ENCODE measurements around the gene PAGR1. TPM values are rescaled to one million over a fixed set of nuclear protein-coding genes. Genes with fewer than 3 reads are reported as not detected.

Gene PAGR1
- total and polyA plus RNA-seq, 9 of the 15 experiments (the other 6 are each of a cell fraction or from before 2014, with no cell fraction given) = 1.4 to 58.2 (median 16.8) TPM

- TF ChIP-seq, protein P1, sequence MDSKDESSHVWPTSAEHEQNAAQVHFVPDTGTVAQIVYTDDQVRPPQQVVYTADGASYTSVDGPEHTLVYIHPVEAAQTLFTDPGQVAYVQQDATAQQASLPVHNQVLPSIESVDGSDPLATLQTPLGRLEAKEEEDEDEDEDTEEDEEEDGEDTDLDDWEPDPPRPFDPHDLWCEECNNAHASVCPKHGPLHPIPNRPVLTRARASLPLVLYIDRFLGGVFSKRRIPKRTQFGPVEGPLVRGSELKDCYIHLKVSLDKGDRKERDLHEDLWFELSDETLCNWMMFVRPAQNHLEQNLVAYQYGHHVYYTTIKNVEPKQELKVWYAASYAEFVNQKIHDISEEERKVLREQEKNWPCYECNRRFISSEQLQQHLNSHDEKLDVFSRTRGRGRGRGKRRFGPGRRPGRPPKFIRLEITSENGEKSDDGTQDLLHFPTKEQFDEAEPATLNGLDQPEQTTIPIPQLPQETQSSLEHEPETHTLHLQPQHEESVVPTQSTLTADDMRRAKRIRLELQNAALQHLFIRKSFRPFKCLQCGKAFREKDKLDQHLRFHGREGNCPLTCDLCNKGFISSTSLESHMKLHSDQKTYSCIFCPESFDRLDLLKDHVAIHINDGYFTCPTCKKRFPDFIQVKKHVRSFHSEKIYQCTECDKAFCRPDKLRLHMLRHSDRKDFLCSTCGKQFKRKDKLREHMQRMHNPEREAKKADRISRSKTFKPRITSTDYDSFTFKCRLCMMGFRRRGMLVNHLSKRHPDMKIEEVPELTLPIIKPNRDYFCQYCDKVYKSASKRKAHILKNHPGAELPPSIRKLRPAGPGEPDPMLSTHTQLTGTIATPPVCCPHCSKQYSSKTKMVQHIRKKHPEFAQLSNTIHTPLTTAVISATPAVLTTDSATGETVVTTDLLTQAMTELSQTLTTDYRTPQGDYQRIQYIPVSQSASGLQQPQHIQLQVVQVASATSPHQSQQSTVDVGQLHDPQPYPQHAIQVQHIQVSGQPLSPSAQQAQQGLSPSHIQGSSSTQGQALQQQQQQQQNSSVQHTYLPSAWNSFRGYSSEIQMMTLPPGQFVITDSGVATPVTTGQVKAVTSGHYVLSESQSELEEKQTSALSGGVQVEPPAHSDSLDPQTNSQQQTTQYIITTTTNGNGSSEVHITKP (IDR thresholded peaks at IDR 0.05; ENCODE audit: partially characterized antibody) = peak; percentile 69
Measured at GRCh38 chr16:29811896-29812665, 3.9 kb upstream of the PAGR1 start, which contains the start of gene PRRT2 (continued).

GRCh38 chr16:29812754-29813643 is 3.0 kb upstream of the PAGR1 start:
- H3K27me3 ChIP-seq (ENCODE audit: control insufficient read depth in 2 of 2, insufficient read depth in 2 of 2, low read length in 2 of 2) = no peaks in the 10 kb centered on the region
- WGBS (ENCODE audit: insufficient coverage, low coverage, missing lambda C conversion rate) = 74% methylated on average over 7 of the region's 9 CpGs
- peaks cover 44% of the 10 kb centered on the region for H3K79me2 ChIP-seq (ENCODE audit: control insufficient read depth, insufficient read depth, low read length)
- intact Hi-C loops (cut with micrococcal nuclease) (loop anchor here (10.0 kb wide), 1 partner anchor 212 kb away; the partner anchor contains the start of gene C16orf92), in situ Hi-C loops (cut with MboI) (no loop called here)
- no peaks in the 10 kb centered on the region for H3K9me1 ChIP-seq (ENCODE audit: control insufficient read depth, insufficient read depth, low read length)
- FAIRE-seq = no peak
- H4K20me1 ChIP-seq (replicated peaks; ENCODE audit: control insufficient read depth, insufficient read depth, low read length) = peaks cover 21% of the 10 kb centered on the region; the same call in 1 of the 2 replicates
- H2AFZ ChIP-seq (ENCODE audit: low read depth, low read length) = peak overlapping the region; percentile 71; the same call in 1 of the 2 replicates
- POLR2A ChIA-PET = interaction anchor here (0.5 to 1.5 kb wide), 5 partner anchors 13 to 642 kb away, joined by 3 read pairs; no protein-coding TSS in a partner anchor
- ATAC-seq = no peak
- no peak for TF ChIP-seq SETDB1 (IDR thresholded peaks at IDR 0.05; ENCODE audit: low read length)
- peak; percentile 1 for TF ChIP-seq KDM5B (IDR thresholded peaks at IDR 0.05; ENCODE audit: insufficient replicate concordance, low read depth, low read length)
- CTCF ChIA-PET (ENCODE audit: low intra/inter-chr PET ratio) = no interaction called here
- peaks cover 43 to 82% of the 10 kb centered on the region in 2 experiments for H3K4me1 ChIP-seq (replicated peaks in 1 of 2; ENCODE audit: control insufficient read depth in 2 of 2, insufficient read depth in 2 of 2, low read length in 2 of 2)
- no peaks in the 10 kb centered on the region for H3K9me3 ChIP-seq (replicated peaks; ENCODE audit: control insufficient read depth, insufficient read depth, low read depth, low read length)
- no peak overlapping the region for H3K4me3 ChIP-seq
- peak overlapping the region in 1 of 2 experiments; percentile 49; a peak in 2 of 4 replicates for H3K9ac ChIP-seq (ENCODE audit: insufficient read depth in 1 of 2, low read depth in 2 of 2, low read length in 2 of 2)
- BruUV-seq (replicated peaks) = no TSS peak
- H3K27ac ChIP-seq (ENCODE audit: extremely low read depth, low read depth, low read length) = no peak overlapping the region
- peak overlapping the region; percentile 64; the same call in 1 of the 2 replicates for H3K4me2 ChIP-seq (ENCODE audit: insufficient read depth, low read length)
- H3K36me3 ChIP-seq (ENCODE audit: control insufficient read depth, insufficient read depth, low read length) = peaks cover 31% of the 10 kb centered on the region
- DNase-seq (ENCODE audit: extremely low read depth in 1 of 4, low spot score in 3 of 4) = no peak

All from K562 (cell line).